Mesendoderm (in vitro differentiated cells): ENCODE measurements around the gene PKD2.
A peak's percentile ranks its signal among the peaks of the same experiment; 100 is the strongest.

Experiments
- DNase-seq: peaks from one replicate; pipeline ENCODE4 v3.0.0; 2013
- H2AK5ac ChIP-seq: 2 replicates; pipeline ENCODE4 v1.6.1; 2013; ENCODE audit warnings: low read length, inconsistent platforms
- H2BK120ac ChIP-seq: 2 replicates; pipeline ENCODE4 v1.6.1; 2013; ENCODE audit warnings: low read depth, mild to moderate bottlenecking, low read length, moderate library complexity, mixed read lengths
- H2BK15ac ChIP-seq: replicated peaks from 2 replicates; pipeline ENCODE4 v1.6.1; 2013; ENCODE audit warnings: low read depth, mild to moderate bottlenecking, moderate library complexity
- H2BK5ac ChIP-seq: 2 replicates; pipeline ENCODE4 v1.6.1; 2013; ENCODE audit warnings: low read length, inconsistent platforms
- H3K18ac ChIP-seq: 2 replicates; pipeline ENCODE4 v1.6.1; 2013; ENCODE audit warnings: mild to moderate bottlenecking, low read length, mixed read lengths
- H3K23ac ChIP-seq: one replicate; pipeline ENCODE4 v1.6.1; 2013; ENCODE audit warnings: low read length
- H3K27ac ChIP-seq: 2 replicates; pipeline ENCODE4 v1.5.1; 2013; ENCODE audit warnings: low read depth, mild to moderate bottlenecking, inconsistent platforms, low read length, moderate library complexity
- H3K27me3 ChIP-seq: 2 replicates; pipeline ENCODE4 v1.6.1; 2013; ENCODE audit warnings: low read length, control low read depth, mild to moderate bottlenecking, inconsistent platforms; ENCODE audit not compliant: insufficient read depth, poor library complexity
- H3K36me3 ChIP-seq: 2 replicates; pipeline ENCODE4 v1.6.1; 2013; ENCODE audit warnings: low read length, inconsistent platforms; ENCODE audit not compliant: control insufficient read depth, insufficient read depth
- H3K4ac ChIP-seq: one replicate; pipeline ENCODE4 v1.6.1; 2013; ENCODE audit warnings: low read depth, mild to moderate bottlenecking, low read length, moderate library complexity
- H3K4me1 ChIP-seq: 2 replicates; pipeline ENCODE4 v1.6.1; 2013; ENCODE audit warnings: low read depth, low read length, inconsistent platforms; ENCODE audit not compliant: control insufficient read depth
- H3K4me2 ChIP-seq: 2 replicates; pipeline ENCODE4 v1.6.1; 2013; ENCODE audit warnings: low read length
- H3K4me3 ChIP-seq: 2 replicates; pipeline ENCODE4 v1.5.1; 2013; ENCODE audit warnings: mild to moderate bottlenecking, low read length
- H3K56ac ChIP-seq: one replicate; pipeline ENCODE4 v1.6.1; 2013; ENCODE audit warnings: low read length
- H3K79me1 ChIP-seq: 2 replicates; pipeline ENCODE4 v1.6.1; 2013; ENCODE audit warnings: low read length, inconsistent platforms
- H3K79me2 ChIP-seq: 2 replicates; pipeline ENCODE4 v1.6.1; 2013; ENCODE audit warnings: mild to moderate bottlenecking, low read length; ENCODE audit not compliant: control insufficient read depth, insufficient read depth
- H3K9ac ChIP-seq: 2 replicates; pipeline ENCODE4 v1.6.1; 2013; ENCODE audit warnings: low read length, inconsistent platforms
- H4K5ac ChIP-seq: one replicate; pipeline ENCODE4 v1.6.1; 2013; ENCODE audit warnings: low read length
- H4K8ac ChIP-seq: one replicate; pipeline ENCODE4 v1.6.1; 2013; ENCODE audit warnings: low read depth, mild to moderate bottlenecking, control low read depth, low read length, moderate library complexity
- WGBS: extraction: QIAGEN DNeasy Blood & Tissue Kit; methylation state at CpG from one replicate; pipeline ENCODE4 v1.1.7; 2013; ENCODE audit warnings: low lambda C conversion rate, missing lambda C conversion rate; ENCODE audit not compliant: insufficient coverage; ENCODE audit errors: extremely low coverage; 5-methylcytosine and 5-hydroxymethylcytosine counted together

The PKD2 gene

DNA sequence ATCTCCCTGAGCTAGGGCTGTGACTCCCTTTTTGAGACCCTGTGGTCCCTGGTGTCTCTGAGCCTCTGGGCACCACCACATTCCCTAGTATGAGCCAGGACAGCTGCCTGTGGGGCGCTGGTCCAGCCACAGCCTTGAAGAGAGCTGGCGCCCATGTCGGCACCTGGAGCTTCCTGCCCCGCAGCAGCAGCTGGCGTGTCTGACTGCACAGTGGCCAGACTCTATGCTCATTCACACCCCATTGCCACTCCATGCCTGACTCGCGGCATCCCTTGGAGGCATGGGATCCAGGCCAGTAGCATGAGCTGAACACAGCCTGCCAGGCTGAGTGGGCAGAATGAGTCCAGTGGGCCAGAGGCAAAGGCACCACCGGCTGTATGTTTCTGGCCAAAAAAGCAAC, 40.2 kb upstream of the PKD2 start:
- Histone ChIP-seq H3K4me1 (no peaks in the 10 kb centered on the region), H3K36me3 (no peaks in the 10 kb centered on the region), H2BK5ac (no peak overlapping the region), H3K4ac (no peak overlapping the region), H3K79me1 (no peaks in the 10 kb centered on the region), H3K56ac (no peak overlapping the region), H3K4me3 (no peak overlapping the region), H3K9ac (no peak overlapping the region), H3K79me2 (no peaks in the 10 kb centered on the region), H3K23ac (no peak overlapping the region), H3K27ac (no peak overlapping the region), H3K27me3 (no peaks in the 10 kb centered on the region), H4K8ac (no peak overlapping the region), H3K18ac (no peak overlapping the region), H2AK5ac (no peak overlapping the region), H3K4me2 (no peak overlapping the region), H2BK15ac (no peak overlapping the region), H2BK120ac (no peak overlapping the region), H4K5ac (no peak overlapping the region)
- WGBS = no CpG with 5 or more reads among the region's 8 CpGs
- DNase-seq = no peak

DNA sequence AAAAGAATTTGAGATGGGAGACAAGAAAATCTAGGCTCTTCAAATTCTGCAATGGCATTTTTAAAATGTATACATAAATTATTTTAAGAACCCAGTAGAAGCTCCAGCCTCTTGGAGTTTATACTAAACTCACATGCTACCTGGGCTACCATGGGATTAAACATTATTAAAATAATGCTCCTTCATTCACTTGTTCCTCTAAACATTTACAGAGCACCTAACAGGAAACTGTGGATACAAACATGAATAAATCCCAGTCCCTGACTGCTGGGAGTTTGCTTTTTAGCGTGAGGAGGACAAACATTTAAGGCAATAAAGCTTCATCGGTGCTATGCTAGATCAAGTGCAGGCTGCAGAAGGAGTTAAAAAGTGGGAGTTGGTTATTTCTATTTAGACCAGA, 37.3 kb upstream of the PKD2 start:
- no peak overlapping the region for H3K9ac ChIP-seq
- H3K79me1 ChIP-seq = no peaks in the 10 kb centered on the region
- H3K79me2 ChIP-seq = no peaks in the 10 kb centered on the region
- no peak overlapping the region for H3K4me2 ChIP-seq
- H3K27ac ChIP-seq = no peak overlapping the region
- no peak overlapping the region for H2BK5ac ChIP-seq
- no peak overlapping the region for H2AK5ac ChIP-seq
- H3K4ac ChIP-seq = no peak overlapping the region
- no peaks in the 10 kb centered on the region for H3K4me1 ChIP-seq
- H3K36me3 ChIP-seq = no peaks in the 10 kb centered on the region
- H3K18ac ChIP-seq = no peak overlapping the region
- H4K8ac ChIP-seq = no peak overlapping the region
- no CpG with 5 or more reads among the region's 2 CpGs for WGBS
- no peak overlapping the region for H3K4me3 ChIP-seq
- no peak overlapping the region for H3K56ac ChIP-seq
- no peak overlapping the region for H2BK120ac ChIP-seq
- H3K23ac ChIP-seq = no peak overlapping the region
- H4K5ac ChIP-seq = no peak overlapping the region
- H3K27me3 ChIP-seq = no peaks in the 10 kb centered on the region
- no peak for DNase-seq
- H2BK15ac ChIP-seq = no peak overlapping the region

DNA sequence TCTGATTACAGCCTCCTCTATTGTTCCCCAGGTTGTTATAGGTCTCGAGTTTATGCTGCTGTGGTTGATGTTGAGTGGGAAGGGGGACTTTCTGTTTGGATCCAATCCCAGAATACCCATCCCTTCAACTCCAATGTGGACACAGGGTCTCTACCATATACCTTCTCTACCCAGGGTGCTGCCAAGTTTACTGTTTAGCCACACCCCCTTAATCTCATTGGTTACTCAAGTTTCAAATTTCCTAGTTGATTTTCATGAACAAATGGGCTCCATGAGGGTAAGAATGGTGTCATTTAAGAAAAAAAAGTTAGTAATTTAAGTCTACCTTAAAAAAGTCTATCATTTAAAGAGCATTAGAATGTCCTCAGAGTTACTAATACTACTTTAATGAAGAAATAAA, 35.6 kb upstream of the PKD2 start:
- no peak overlapping the region for H4K8ac ChIP-seq
- no peak overlapping the region for H3K9ac ChIP-seq
- peak overlapping the region; percentile 75 for H3K18ac ChIP-seq
- H3K56ac ChIP-seq = no peak overlapping the region
- H4K5ac ChIP-seq = no peak overlapping the region
- no CpG with 5 or more reads among the region's 1 CpG for WGBS
- H3K27me3 ChIP-seq = no peaks in the 10 kb centered on the region
- H2AK5ac ChIP-seq = no peak overlapping the region
- no peak overlapping the region for H3K4me3 ChIP-seq
- no peak for DNase-seq
- no peak overlapping the region for H2BK120ac ChIP-seq
- no peak overlapping the region for H3K23ac ChIP-seq
- no peak overlapping the region for H3K27ac ChIP-seq
- H3K4me1 ChIP-seq = no peaks in the 10 kb centered on the region
- no peaks in the 10 kb centered on the region for H3K79me1 ChIP-seq
- H3K36me3 ChIP-seq = no peaks in the 10 kb centered on the region
- H3K4ac ChIP-seq = peak overlapping the region; percentile 18
- no peak overlapping the region for H2BK5ac ChIP-seq
- H3K4me2 ChIP-seq = no peak overlapping the region
- no peaks in the 10 kb centered on the region for H3K79me2 ChIP-seq
- H2BK15ac ChIP-seq = peak overlapping the region; percentile 25

- DNase-seq = peak; percentile 96
- H3K23ac ChIP-seq = no peak overlapping the region
- 100% methylated on average over 1 of the region's 14 CpGs for WGBS
- H2BK120ac ChIP-seq = no peak overlapping the region
- H3K56ac ChIP-seq = peak overlapping the region; percentile 4
- H4K8ac ChIP-seq = no peak overlapping the region
- peak overlapping the region; percentile 14 for H3K9ac ChIP-seq
- H2BK5ac ChIP-seq = no peak overlapping the region
- H3K4me3 ChIP-seq = no peak overlapping the region
- H3K79me2 ChIP-seq = no peaks in the 10 kb centered on the region
- H3K36me3 ChIP-seq = no peaks in the 10 kb centered on the region
- H3K18ac ChIP-seq = peak overlapping the region; percentile 68
- peak overlapping the region; percentile 40 for H3K27ac ChIP-seq
- no peaks in the 10 kb centered on the region for H3K4me1 ChIP-seq
- no peaks in the 10 kb centered on the region for H3K79me1 ChIP-seq
- no peaks in the 10 kb centered on the region for H3K27me3 ChIP-seq
- no peak overlapping the region for H2AK5ac ChIP-seq
- no peak overlapping the region for H3K4ac ChIP-seq
- H2BK15ac ChIP-seq = no peak overlapping the region
- H3K4me2 ChIP-seq = peak overlapping the region; percentile 9
- no peak overlapping the region for H4K5ac ChIP-seq
Measured at GRCh38 chr4:87973283-87974169, 33.9 kb upstream of the PKD2 start.

- Histone ChIP-seq H4K8ac (no peak overlapping the region), H2BK5ac (no peak overlapping the region), H2BK15ac (no peak overlapping the region), H3K9ac (no peak overlapping the region), H3K4me3 (no peak overlapping the region), H3K56ac (no peak overlapping the region), H3K27ac (no peak overlapping the region), H3K23ac (no peak overlapping the region), H3K4ac (no peak overlapping the region), H4K5ac (no peak overlapping the region), H3K79me2 (no peaks in the 10 kb centered on the region), H3K79me1 (no peaks in the 10 kb centered on the region), H3K18ac (no peak overlapping the region), H3K27me3 (no peaks in the 10 kb centered on the region), H3K4me1 (no peaks in the 10 kb centered on the region), H2AK5ac (no peak overlapping the region), H2BK120ac (no peak overlapping the region), H3K36me3 (no peaks in the 10 kb centered on the region), H3K4me2 (no peak overlapping the region)
- peak; percentile 72 for DNase-seq
- WGBS = no CpG with 5 or more reads among the region's 6 CpGs
Measured at GRCh38 chr4:87974856-87975462, 32.5 kb upstream of the PKD2 start.
